Measurements from ENCODE around the gene DISC1.

GRCh38 chr1:231966983-231967382 lies 340.4 kb downstream of the DISC1 start:
- TF ChIP-seq ZFP30 (CRISPR knock-in tag; IDR thresholded peaks at IDR 0.05) (no peak), ZFP3 (CRISPR knock-in tag; IDR thresholded peaks at IDR 0.05) (no peak), CREB5 (CRISPR knock-in tag; IDR thresholded peaks at IDR 0.05; ENCODE audit: low read depth) (no peak), GLIS3 (CRISPR knock-in tag; IDR thresholded peaks at IDR 0.05) (no peak), ZNF70 (CRISPR knock-in tag; IDR thresholded peaks at IDR 0.05) (no peak), RARB (CRISPR knock-in tag; IDR thresholded peaks at IDR 0.05) (no peak), ARNTL (CRISPR knock-in tag; IDR thresholded peaks at IDR 0.05; ENCODE audit: borderline replicate concordance, low read depth) (no peak), OSR1 (CRISPR knock-in tag; IDR thresholded peaks at IDR 0.05) (no peak)
